K562 (cell line): ENCODE data around the gene IRF2. TPM values are rescaled to one million over a fixed set of nuclear protein-coding genes. Genes with fewer than 3 reads are reported as not detected.

Experiments
- ATAC-seq: fragments of 200-7000 bp; cut with Tn5 transposase; 3 replicates; pipeline ENCODE4 v1.9.1; 2020; ENCODE audit warnings: moderate library complexity
- BruUV-seq: library from RNA; stranded (reverse); fragments of 400-500 nt; replicated peaks from 2 replicates; lab custom pipeline; 2021; lab: Mats Ljungman, UMichigan
- CTCF ChIA-PET: fragments of 300-600 bp; formaldehyde crosslinking; extraction: SDS; loops from one replicate; lab custom pipeline; 2021; ENCODE audit warnings: low intra/inter-chr PET ratio; lab: Yijun Ruan, JAX
- POLR2A ChIA-PET: fragments of 300-600, 350-650 bp; sonication (Branson Sonifier 250); formaldehyde crosslinking; extraction: SDS; loops from one replicate; lab custom pipeline; 2021; ENCODE audit warnings: antibody characterized with exemption, inconsistent platforms; lab: Yijun Ruan, JAX
- DNase-seq, 4 experiments: peaks; one replicate each; pipeline versions ENCODE4 v3.0.0 to v3.0.0-alpha.2; 2011 to 2018; ENCODE audit warnings: low spot score in 3 of 4, mixed read lengths in 3 of 4; ENCODE audit errors: extremely low read depth in 1 of 4
- FAIRE-seq: peaks from 2 replicates; lab custom pipeline; 2011; peaks lifted over from hg19 to GRCh38; lab: Jason Lieb, UNC
- H2AFZ ChIP-seq: 2 replicates; pipeline ENCODE4 v1.6.0; 2011; ENCODE audit warnings: low read depth, low read length, control low read depth, inconsistent platforms
- H3K27ac ChIP-seq: fragments of 200-600 bp; 3 replicates; pipeline ENCODE4 v1.8.0; 2011; ENCODE audit warnings: low read depth, mild to moderate bottlenecking, control low read depth, inconsistent platforms, low read length, moderate library complexity, mixed read lengths; ENCODE audit errors: extremely low read depth
- H3K27me3 ChIP-seq, 2 experiments: fragments of 300-600 bp in 1 of 2; 2 replicates in 1 of 2; 3 replicates in 1 of 2; pipeline versions ENCODE4 v1.6.0 to v1.8.0; 2011; ENCODE audit warnings: inconsistent platforms in 2 of 2, low read length in 2 of 2, mild to moderate bottlenecking in 1 of 2, mixed read lengths in 1 of 2, moderate library complexity in 1 of 2; ENCODE audit not compliant: control insufficient read depth in 2 of 2, insufficient read depth in 2 of 2
- H3K36me3 ChIP-seq: fragments of 300-600 bp; 3 replicates; pipeline ENCODE4 v1.8.0; 2011; ENCODE audit warnings: mild to moderate bottlenecking, low read length, inconsistent platforms; ENCODE audit not compliant: control insufficient read depth, insufficient read depth
- H3K4me1 ChIP-seq, 2 experiments: fragments of 200-600 bp in 1 of 2; replicated peaks in 1 of 2; 2 replicates in 1 of 2; 3 replicates in 1 of 2; pipeline versions ENCODE4 v1.5.1 to v1.8.0; 2011; ENCODE audit warnings: inconsistent platforms in 2 of 2, low read length in 2 of 2, mild to moderate bottlenecking in 1 of 2, mixed read lengths in 1 of 2, moderate library complexity in 1 of 2; ENCODE audit not compliant: control insufficient read depth in 2 of 2, insufficient read depth in 2 of 2
- H3K4me2 ChIP-seq: 2 replicates; pipeline ENCODE4 v1.6.1; 2011; ENCODE audit warnings: low read length, control low read depth, inconsistent platforms, mixed read lengths; ENCODE audit not compliant: insufficient read depth
- H3K4me3 ChIP-seq: fragments of 200-600 bp; sonication (generic), shearing (Covaris generic); 2 replicates; pipeline ENCODE4 v1.5.1; 2016; ENCODE audit warnings: control low read depth, inconsistent platforms
- H3K79me2 ChIP-seq: fragments of 200-600 bp; 3 replicates; pipeline ENCODE4 v1.8.0; 2011; ENCODE audit warnings: low read length, inconsistent platforms; ENCODE audit not compliant: control insufficient read depth, insufficient read depth
- H3K9ac ChIP-seq, 2 experiments: 2 replicates each; pipeline versions ENCODE4 v1.6.0 to v1.6.1; 2011; ENCODE audit warnings: low read depth in 2 of 2, low read length in 2 of 2, control low read depth in 1 of 2, inconsistent platforms in 1 of 2, mild to moderate bottlenecking in 1 of 2, mixed read lengths in 1 of 2; ENCODE audit not compliant: insufficient read depth in 1 of 2
- H3K9me1 ChIP-seq: one replicate; pipeline ENCODE4 v1.6.0; 2011; ENCODE audit warnings: inconsistent platforms, mild to moderate bottlenecking, low read length, moderate library complexity; ENCODE audit not compliant: control insufficient read depth, insufficient read depth
- H3K9me3 ChIP-seq: replicated peaks from 2 replicates; pipeline ENCODE4 v1.5.1; 2011; ENCODE audit warnings: low read depth, low read length, inconsistent platforms; ENCODE audit not compliant: control insufficient read depth, insufficient read depth
- H4K20me1 ChIP-seq: replicated peaks from 2 replicates; pipeline ENCODE4 v1.6.1; 2011; ENCODE audit warnings: low read length, inconsistent platforms, mixed read lengths; ENCODE audit not compliant: control insufficient read depth, insufficient read depth
- C11orf30 ChIP-seq: fragments of 450-650 bp; IDR thresholded peaks from 2 replicates; pipeline ENCODE4 v1.6.1; 2016; ENCODE audit warnings: low read depth, mild to moderate bottlenecking
- DMBX1 ChIP-seq: fragments of 250-450 bp; sonication (Bioruptor Pico); IDR thresholded peaks from 2 replicates; pipeline ENCODE4 v1.8.0; 2022; ENCODE audit warnings: inconsistent platforms, mild to moderate bottlenecking, moderate library complexity, borderline replicate concordance
- IRF2 ChIP-seq: sonication (generic); formaldehyde crosslinking; IDR thresholded peaks from 2 replicates; pipeline ENCODE4 v1.8.1; 2022; ENCODE audit warnings: mild to moderate bottlenecking, missing genetic modification reagents
- JUN ChIP-seq, 2 experiments: sonication (generic) in 1 of 2; formaldehyde crosslinking in 1 of 2; IDR thresholded peaks; 2 replicates each; pipeline versions ENCODE4 v1.6.1 to v1.8.0; 2012 to 2022; ENCODE audit warnings: borderline replicate concordance in 2 of 2, mild to moderate bottlenecking in 2 of 2, improper control_type of control experiment in 1 of 2, low read depth in 1 of 2, low read length in 1 of 2, missing genetic modification reagents in 1 of 2
- LCOR ChIP-seq: sonication (generic); formaldehyde crosslinking; IDR thresholded peaks from 2 replicates; pipeline ENCODE4 v1.8.0; 2022; ENCODE audit warnings: mild to moderate bottlenecking, missing genetic modification reagents
- RBM39 ChIP-seq: fragments of 200-400 bp; formaldehyde crosslinking; optimal IDR thresholded peaks from 2 replicates; pipeline ENCODE3; 2018; ENCODE audit warnings: low read depth, low read length
- SRSF3 ChIP-seq: fragments of 200-400 bp; formaldehyde crosslinking; IDR thresholded peaks from 2 replicates; pipeline ENCODE4 v1.6.1; 2016; ENCODE audit warnings: mild to moderate bottlenecking, low read length, moderate library complexity; ENCODE audit not compliant: insufficient read depth
- WGBS: fragments of 100-300 bp; shearing (Covaris generic); methylation state at CpG from one replicate; pipeline ENCODE4 v1.1.6; 2016; ENCODE audit warnings: low coverage, mixed read lengths; ENCODE audit not compliant: insufficient coverage; ENCODE audit errors: missing lambda C conversion rate; 5-methylcytosine and 5-hydroxymethylcytosine counted together
- in situ Hi-C: fragments of 300-500 bp; cut with MboI; formaldehyde crosslinking; loops from 4 replicates; pipeline ENCODE4 v1.15.0; 2018; ENCODE audit warnings: inconsistent platforms, mixed read lengths
- intact Hi-C: fragments of 100-400 bp; cut with micrococcal nuclease; formaldehyde crosslinking; loops from 2 replicates; pipeline ENCODE4 v1.14.2; 2022
- polyA plus RNA-seq, 8 experiments: library from polyadenylated mRNA; depleted of rRNA in 4 of 8; stranded (reverse) in 5 of 8; unstranded in 3 of 8; fragments of >200 nt; fragmentation: Nextera tagmentation in 2 of 8; fragmentation: Illumina TruSeq in 1 of 8; extraction: Ambion mirVana in 2 of 8; extraction: Trizol in 1 of 8; gene quantifications; 2 replicates each; pipeline versions ENCODE4 v1.2.1 to v1.2.3, GENCODE V29; 2011 to 2014; ENCODE audit warnings: inconsistent platforms in 1 of 8, missing spikeins in 1 of 8
- total RNA-seq, 7 experiments: library from RNA; depleted of rRNA in 6 of 7; stranded (reverse); fragments of >200 nt in 6 of 7; fragmentation: Illumina TruSeq in 2 of 7; extraction: Trizol in 2 of 7; gene quantifications; 2 replicates each; pipeline versions ENCODE4 v1.2.1 to v1.2.3, GENCODE V29; 2011 to 2021; ENCODE audit warnings: low replicate concordance in 1 of 7
- TF ChIP-seq, protein P1 (sequence below): fragments of 450-650 bp; IDR thresholded peaks from 2 replicates; pipeline ENCODE4 v1.6.1; 2016; ENCODE audit warnings: low read depth, mild to moderate bottlenecking, moderate library complexity
- TF ChIP-seq, protein P2 (sequence below), 2 experiments: fragments of 450-650 bp in 1 of 2; sonication (generic) in 1 of 2; formaldehyde crosslinking in 1 of 2; IDR thresholded peaks; 2 replicates each; pipeline versions ENCODE4 v1.7.1 to v1.9.0; 2016 to 2022; ENCODE audit warnings: inconsistent platforms in 1 of 2, mild to moderate bottlenecking in 1 of 2, missing genetic modification reagents in 1 of 2

Gene IRF2
- total and polyA plus RNA-seq, 9 of the 15 experiments (the other 6 are each of a cell fraction or from before 2014, with no cell fraction given): 7.1 to 17.1 (median 11.3) TPM

DNA sequence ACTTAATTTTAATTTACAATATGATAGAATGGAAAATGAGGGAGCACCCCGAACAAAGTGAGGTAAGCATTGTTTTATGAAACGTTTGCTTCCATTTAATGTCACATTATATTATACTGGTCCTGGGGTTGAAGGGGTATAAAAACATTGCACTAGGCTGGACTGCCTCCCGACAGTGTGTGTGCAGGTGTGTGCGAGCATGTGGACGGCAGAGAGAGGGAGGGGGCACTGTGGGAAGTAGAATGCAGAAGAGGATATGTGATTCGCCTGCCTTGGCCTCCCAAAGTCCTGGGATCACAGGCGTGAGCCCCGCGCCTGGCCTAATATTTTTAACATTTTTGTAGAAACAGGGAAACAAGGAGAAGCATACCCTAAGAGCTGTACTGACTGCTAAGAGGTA lies 36.0 kb downstream of the IRF2 start:
- Histone ChIP-seq H3K4me2 (no peak overlapping the region), H3K27me3 (no peaks in the 10 kb centered on the region), H3K79me2 (no peaks in the 10 kb centered on the region), H2AFZ (no peak overlapping the region), H3K9ac (no peak overlapping the region), H3K36me3 (no peaks in the 10 kb centered on the region; the same call in 2 of the 3 replicates), H3K9me1 (no peaks in the 10 kb centered on the region), H3K27ac (no peak overlapping the region), H3K4me3 (no peak overlapping the region), H3K4me1 (peaks cover 3 to 4% of the 10 kb centered on the region in 2 experiments; a peak in 3 of 5 replicates), H4K20me1 (peaks cover 7% of the 10 kb centered on the region), H3K9me3 (no peaks in the 10 kb centered on the region)
- 80% methylated on average over 6 of the region's 9 CpGs for WGBS
- FAIRE-seq: no peak
- ChIA-PET CTCF (no interaction called here), POLR2A (interaction anchor here (0.8 kb wide), 1 partner anchor 10 kb away, joined by 3 read pairs; no protein-coding TSS in a partner anchor)
- no peak for ATAC-seq
- no TSS peak for BruUV-seq
- in situ Hi-C loops (no loop called here), intact Hi-C loops (no loop called here)
- DNase-seq: no peak
- TF ChIP-seq JUN (IDR thresholded peaks at IDR 0.05; ENCODE audit: borderline replicate concordance, low read depth, low read length) (no peak), JUN (CRISPR knock-in tag; IDR thresholded peaks at IDR 0.05; ENCODE audit: borderline replicate concordance) (no peak), RBM39 (no peak), C11orf30 (no peak), IRF2 (CRISPR knock-in tag) (no peak), SRSF3 (no peak), LCOR (CRISPR knock-in tag) (no peak), DMBX1 (no peak)
- TF ChIP-seq, protein P1, sequence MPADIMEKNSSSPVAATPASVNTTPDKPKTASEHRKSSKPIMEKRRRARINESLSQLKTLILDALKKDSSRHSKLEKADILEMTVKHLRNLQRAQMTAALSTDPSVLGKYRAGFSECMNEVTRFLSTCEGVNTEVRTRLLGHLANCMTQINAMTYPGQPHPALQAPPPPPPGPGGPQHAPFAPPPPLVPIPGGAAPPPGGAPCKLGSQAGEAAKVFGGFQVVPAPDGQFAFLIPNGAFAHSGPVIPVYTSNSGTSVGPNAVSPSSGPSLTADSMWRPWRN: no peak
- TF ChIP-seq, protein P2, sequence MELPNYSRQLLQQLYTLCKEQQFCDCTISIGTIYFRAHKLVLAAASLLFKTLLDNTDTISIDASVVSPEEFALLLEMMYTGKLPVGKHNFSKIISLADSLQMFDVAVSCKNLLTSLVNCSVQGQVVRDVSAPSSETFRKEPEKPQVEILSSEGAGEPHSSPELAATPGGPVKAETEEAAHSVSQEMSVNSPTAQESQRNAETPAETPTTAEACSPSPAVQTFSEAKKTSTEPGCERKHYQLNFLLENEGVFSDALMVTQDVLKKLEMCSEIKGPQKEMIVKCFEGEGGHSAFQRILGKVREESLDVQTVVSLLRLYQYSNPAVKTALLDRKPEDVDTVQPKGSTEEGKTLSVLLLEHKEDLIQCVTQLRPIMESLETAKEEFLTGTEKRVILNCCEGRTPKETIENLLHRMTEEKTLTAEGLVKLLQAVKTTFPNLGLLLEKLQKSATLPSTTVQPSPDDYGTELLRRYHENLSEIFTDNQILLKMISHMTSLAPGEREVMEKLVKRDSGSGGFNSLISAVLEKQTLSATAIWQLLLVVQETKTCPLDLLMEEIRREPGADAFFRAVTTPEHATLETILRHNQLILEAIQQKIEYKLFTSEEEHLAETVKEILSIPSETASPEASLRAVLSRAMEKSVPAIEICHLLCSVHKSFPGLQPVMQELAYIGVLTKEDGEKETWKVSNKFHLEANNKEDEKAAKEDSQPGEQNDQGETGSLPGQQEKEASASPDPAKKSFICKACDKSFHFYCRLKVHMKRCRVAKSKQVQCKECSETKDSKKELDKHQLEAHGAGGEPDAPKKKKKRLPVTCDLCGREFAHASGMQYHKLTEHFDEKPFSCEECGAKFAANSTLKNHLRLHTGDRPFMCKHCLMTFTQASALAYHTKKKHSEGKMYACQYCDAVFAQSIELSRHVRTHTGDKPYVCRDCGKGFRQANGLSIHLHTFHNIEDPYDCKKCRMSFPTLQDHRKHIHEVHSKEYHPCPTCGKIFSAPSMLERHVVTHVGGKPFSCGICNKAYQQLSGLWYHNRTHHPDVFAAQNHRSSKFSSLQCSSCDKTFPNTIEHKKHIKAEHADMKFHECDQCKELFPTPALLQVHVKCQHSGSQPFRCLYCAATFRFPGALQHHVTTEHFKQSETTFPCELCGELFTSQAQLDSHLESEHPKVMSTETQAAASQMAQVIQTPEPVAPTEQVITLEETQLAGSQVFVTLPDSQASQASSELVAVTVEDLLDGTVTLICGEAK (IDR thresholded peaks at IDR 0.05): no peak
- TF ChIP-seq, protein P2 (CRISPR knock-in tag; IDR thresholded peaks at IDR 0.05): no peak
